Medulla oblongata (tissue), 1 donor: Measurements from ENCODE around the gene GATA2.

Experiments used
- DNase-seq: peaks from one replicate; pipeline ENCODE4 v3.0.0-alpha.2; 2015; ENCODE audit errors: extremely low spot score

The GATA2 gene

GRCh38 chr3:128473180-128473519 lies 19.9 kb downstream of the GATA2 start:
- DNase-seq: no peak

GRCh38 chr3:128472449-128473179 lies 20.4 kb downstream of the GATA2 start:
- DNase-seq: no peak

DNA sequence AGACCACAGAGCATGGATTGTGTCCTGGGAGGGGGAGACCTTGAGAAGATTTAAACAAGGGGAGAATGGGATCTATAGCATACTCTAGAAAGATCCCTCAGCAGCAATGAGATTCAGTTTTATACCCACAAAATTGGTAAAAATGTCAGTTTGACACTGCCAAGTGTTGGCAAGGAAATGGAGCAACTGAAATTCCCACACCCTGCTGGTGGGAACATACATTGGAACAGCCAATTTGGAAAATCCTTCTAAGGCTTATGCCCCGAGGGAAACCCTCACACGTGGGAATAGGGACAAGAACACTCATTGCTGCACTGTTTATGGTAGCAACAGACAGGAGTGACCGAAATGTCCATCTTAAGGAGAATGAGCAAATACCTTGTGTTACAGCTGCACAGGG lies 21.3 kb downstream of the GATA2 start:
- DNase-seq: no peak

GRCh38 chr3:128471110-128471509 lies 21.9 kb downstream of the GATA2 start:
- DNase-seq: no peak

DNA sequence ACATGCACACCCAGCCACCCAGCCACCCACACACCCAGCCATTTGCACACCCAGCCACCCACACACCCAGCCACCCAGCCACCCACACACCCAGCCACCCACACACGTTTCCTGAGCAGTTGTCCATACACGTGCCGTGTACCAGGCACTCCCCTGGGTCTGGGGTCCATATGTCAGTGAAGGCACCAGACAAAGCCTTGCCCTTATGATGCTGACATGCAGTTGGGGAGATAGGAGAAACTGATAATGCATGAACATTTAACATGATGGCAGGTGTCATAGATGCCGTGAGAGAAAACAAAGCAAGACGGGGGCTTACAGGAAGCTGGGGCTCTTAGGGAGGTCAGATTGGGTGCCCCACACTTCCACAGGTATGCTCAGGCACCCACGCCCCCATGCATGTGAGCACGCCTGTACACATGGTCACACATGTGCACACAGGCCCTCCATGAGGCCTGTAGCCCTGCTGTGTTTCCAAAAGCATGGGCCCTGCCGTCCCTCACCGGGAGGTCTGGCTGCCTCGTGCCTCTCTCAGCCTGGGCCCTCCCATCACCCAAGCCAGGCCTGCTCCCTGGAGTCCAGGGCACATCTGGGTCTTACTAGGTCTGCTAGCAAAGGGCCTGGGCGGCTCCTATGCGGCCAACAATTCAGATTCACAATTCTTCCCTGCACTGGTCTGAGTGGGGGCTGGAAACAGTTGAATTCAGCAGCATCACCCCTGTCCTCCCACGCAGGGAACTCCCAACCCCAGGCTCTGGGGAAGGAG lies 22.7 kb downstream of the GATA2 start:
- no peak for DNase-seq

GRCh38 chr3:128469556-128469955 lies 23.4 kb downstream of the GATA2 start:
- no peak for DNase-seq

GRCh38 chr3:128468791-128469527 lies 24.0 kb downstream of the GATA2 start:
- DNase-seq: no peak

DNA sequence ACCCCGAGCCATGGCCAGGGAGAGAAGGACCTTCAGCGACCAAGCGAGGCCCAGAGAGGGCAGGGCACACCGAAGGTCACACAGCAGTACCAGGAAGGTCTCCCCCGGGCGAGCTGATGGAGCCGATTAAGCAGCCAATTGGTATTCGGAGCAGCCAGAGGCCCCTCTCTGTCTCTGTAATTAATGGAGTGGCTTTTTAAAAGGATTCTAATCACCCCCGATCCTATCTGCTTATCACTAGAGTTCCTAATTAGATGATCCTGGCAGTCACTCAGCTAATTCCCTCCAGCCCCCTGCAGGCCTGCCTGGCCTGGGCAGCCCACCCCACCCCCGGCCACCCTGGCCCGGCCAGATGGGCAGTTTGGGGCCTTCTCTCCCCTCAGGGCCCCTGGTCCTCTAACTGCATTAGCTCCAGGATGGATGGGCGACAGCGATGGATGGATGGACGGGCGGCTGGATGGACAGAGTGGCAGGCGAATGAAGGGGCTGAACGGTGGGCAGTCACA lies 24.7 kb downstream of the GATA2 start:
- DNase-seq: no peak

DNA sequence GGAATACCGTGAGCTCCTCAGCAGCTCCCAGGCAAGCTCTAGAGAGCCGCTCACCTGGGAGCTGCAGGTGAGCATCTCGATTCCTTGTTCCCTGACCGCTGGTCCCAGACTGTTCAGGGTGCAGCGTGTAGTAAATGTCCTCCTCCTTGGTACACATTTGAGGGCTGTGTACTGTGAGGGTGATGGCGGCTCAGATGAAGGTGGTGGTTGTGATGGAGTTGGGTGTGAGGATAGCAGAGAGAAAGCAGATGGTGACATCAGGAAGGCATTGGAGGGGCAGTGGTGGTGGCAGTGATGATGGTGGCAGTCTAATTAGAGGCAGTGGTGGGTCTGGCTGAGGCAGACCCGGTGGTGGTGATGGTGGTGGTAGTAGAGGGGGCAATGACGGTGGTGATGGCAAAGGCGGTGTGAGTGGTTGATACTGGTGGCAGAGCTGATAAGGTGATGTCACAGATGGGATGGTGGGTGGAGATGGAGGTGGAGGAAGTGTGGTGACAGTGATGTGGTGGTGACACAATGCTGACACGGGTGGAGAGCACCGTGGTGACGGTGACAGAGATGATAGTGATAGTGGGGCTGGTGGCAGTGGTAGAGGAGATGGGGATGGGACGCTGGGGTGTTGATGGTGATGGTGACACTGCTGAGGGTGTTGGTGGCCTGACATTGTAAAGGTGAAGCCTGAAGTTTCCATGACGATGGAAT lies 26.0 kb downstream of the GATA2 start, which contains the start of gene DNAJB8:
DNAJB8 (minus strand) TSS at position 51 of the 702 bp plus-strand sequence. CDS start 3,645 bp downstream, outside the sequence.
- no peak for DNase-seq

GRCh38 chr3:128464702-128465101 lies 28.3 kb downstream of the GATA2 start:
- DNase-seq: no peak

DNA sequence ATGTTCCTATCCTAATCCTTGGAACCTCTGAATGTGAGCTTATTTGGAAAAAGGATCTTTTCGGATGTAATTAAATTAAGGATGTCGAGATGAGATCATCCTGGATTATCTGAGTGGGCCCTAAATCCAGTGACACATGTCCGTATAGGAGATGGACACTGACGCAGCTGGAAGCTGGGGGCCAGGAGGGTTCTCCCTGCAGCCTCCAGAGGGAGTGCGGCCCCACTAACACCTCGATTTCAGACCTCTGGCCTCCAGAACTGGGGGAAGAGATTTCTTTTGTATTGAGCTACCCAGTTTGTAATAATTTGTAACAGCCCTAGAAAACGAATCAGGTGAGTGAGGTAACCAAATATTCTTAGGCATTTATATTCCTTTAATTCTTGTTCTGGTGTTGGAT lies 28.8 kb downstream of the GATA2 start:
- DNase-seq: no peak

GRCh38 chr3:128463771-128464170 lies 29.2 kb downstream of the GATA2 start:
- no peak for DNase-seq

- DNase-seq: no peak
Observed at GRCh38 chr3:128463354-128463753, 29.6 kb downstream of the GATA2 start.

GRCh38 chr3:128462931-128463330 lies 30.1 kb downstream of the GATA2 start:
- DNase-seq: no peak

GRCh38 chr3:128462341-128462910 lies 30.6 kb downstream of the GATA2 start:
- DNase-seq: no peak

DNA sequence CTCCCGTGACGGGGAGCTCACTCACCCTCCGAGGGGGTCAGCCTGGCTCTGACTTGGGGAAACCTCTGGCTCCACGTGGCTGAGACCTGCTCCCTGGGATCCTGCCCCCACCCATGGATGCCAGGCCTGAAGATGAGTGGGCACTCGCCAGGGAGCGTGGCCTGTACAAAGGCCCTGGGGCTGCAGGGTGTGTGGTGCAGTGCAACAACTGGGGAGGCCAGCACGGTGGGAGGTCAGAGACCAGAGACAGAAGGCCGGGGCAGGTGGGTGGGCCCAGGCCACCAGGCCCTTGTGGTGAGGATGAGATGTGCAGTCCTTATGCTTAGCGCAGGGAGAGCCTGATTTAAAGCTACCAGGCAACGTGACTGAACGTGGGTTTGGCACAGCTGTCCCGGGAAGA lies 31.3 kb downstream of the GATA2 start:
- DNase-seq: no peak

- no peak for DNase-seq
Observed at GRCh38 chr3:128459461-128459820, 33.6 kb downstream of the GATA2 start.

DNA sequence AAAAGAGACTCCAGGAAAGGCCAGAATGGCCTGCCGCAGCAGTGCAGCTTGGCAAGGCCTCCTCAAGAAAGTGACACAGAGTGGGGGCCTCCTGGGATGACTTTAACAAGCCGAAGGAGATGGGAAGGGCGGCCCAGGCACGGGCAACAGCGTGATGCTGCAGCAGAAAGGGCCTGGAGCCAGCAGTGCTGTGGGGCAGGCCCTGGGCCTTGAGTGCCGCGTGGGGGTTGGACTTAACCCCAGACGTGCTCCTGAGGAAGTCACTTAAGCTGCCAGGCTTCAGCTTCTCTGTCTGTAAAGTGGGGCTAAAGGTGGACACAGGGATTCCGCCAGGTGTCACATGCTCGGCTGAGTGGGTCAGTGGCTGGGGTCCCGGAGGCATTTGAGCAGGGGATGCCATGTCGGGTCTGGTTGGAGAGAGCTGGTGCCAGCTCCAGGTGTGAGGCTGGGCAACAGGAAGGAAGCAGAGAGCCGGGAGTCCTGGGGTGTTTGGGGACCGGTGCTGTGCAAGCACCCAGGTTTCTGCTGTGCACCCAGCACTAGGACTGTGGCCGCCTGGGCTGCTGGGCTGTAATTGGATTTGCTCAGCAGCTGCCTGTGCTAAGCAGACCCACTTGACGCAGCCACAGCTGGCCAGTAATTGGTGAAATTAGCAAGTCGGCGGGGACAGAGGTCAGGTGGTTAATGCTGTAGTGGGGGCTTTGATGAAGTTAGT lies 34.1 kb downstream of the GATA2 start:
- no peak for DNase-seq

DNA sequence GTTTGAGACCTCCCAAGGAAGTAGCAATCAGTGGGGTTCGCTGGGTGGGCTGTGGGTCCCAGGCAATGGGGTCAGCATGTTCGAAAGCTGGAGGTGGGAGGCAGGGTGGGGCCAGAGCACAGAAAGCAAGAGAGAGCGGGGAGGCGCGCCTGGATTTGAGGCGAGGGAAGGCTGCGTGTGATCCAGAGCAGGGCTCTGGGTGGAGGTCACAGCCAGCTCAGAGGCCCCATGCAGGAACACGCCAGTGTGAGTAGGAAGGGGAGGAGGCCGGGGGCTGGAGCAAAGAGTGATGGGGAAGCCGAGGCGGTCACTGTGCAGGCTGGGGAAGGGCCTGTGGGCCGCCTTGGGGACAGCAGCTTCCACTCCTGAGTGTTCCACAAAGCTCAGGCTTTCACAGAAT lies 35.1 kb downstream of the GATA2 start:
- DNase-seq: no peak

- DNase-seq: no peak
Observed at GRCh38 chr3:128456776-128457715, 36.0 kb downstream of the GATA2 start.
